VCaP (cell line): ENCODE results near the gene ASMTL.

ENCODE experiments used
- H3K27ac ChIP-seq: fragments of 450-650 bp; 2 replicates; pipeline ENCODE4 v1.5.1; 2017
- CTCF ChIP-seq: fragments of 450-650 bp; conservative IDR thresholded peaks from 2 replicates; pipeline ENCODE4 v1.5.1; 2017; ENCODE audit warnings: mild to moderate bottlenecking, moderate library complexity

ASMTL gene

GRCh38 chrX:1466971-1467561 is 14.4 kb upstream of the ASMTL start:
- no peak for TF ChIP-seq CTCF
- H3K27ac ChIP-seq = no peak overlapping the region

GRCh38 chrX:1466232-1466661 is 13.5 kb upstream of the ASMTL start:
- TF ChIP-seq CTCF = no peak
- no peak overlapping the region for H3K27ac ChIP-seq

GRCh38 chrX:1465286-1466231 is 12.8 kb upstream of the ASMTL start:
- H3K27ac ChIP-seq = no peak overlapping the region
- no peak for TF ChIP-seq CTCF

GRCh38 chrX:1464971-1465285 is 12.2 kb upstream of the ASMTL start:
- no peak overlapping the region for H3K27ac ChIP-seq
- TF ChIP-seq CTCF = no peak

- H3K27ac ChIP-seq = no peak overlapping the region
- no peak for TF ChIP-seq CTCF
These were observed 11.6 kb upstream of the ASMTL start for GRCh38 chrX:1464041-1464970.

GRCh38 chrX:1463581-1463980 is 10.9 kb upstream of the ASMTL start:
- TF ChIP-seq CTCF = no peak
- H3K27ac ChIP-seq = no peak overlapping the region

GRCh38 chrX:1462596-1463251 is 10.0 kb upstream of the ASMTL start:
- no peak overlapping the region for H3K27ac ChIP-seq
- TF ChIP-seq CTCF = no peak
